Aorta (tissue), 5 donors: ENCODE results near the gene SYT3. TPM values are rescaled to one million over a fixed set of nuclear protein-coding genes. Genes with fewer than 3 reads are reported as not detected.

Experiments used
- ATAC-seq: fragments of 200-7000 bp; cut with Tn5 transposase; one replicate; pipeline ENCODE4 v1.9.1; 2022; ENCODE audit warnings: moderate library complexity; ENCODE audit not compliant: low FRiP score
- DNase-seq, 2 donors: peaks; one replicate each; pipeline ENCODE4 v3.0.0-alpha.2; 2020
- H3K27ac ChIP-seq, 2 donors: one replicate each; pipeline ENCODE4 v1.5.1; 2013; ENCODE audit warnings: low read length in 2 of 2, mild to moderate bottlenecking in 2 of 2, moderate library complexity in 2 of 2, control low read depth in 1 of 2, inconsistent platforms in 1 of 2, low read depth in 1 of 2
- H3K27me3 ChIP-seq, 2 donors: one replicate each; pipeline ENCODE4 v1.6.1; 2013; ENCODE audit warnings: control low read depth in 1 of 2, low read length in 1 of 2, mild to moderate bottlenecking in 1 of 2, moderate library complexity in 1 of 2; ENCODE audit not compliant: insufficient read depth in 2 of 2, control insufficient read depth in 1 of 2
- H3K36me3 ChIP-seq, 2 donors: one replicate each; pipeline ENCODE4 v1.6.1; 2013; ENCODE audit warnings: control low read depth in 1 of 2, low read length in 1 of 2, mild to moderate bottlenecking in 1 of 2; ENCODE audit not compliant: insufficient read depth in 2 of 2, control insufficient read depth in 1 of 2
- H3K4me1 ChIP-seq, 2 donors: one replicate each; pipeline ENCODE4 v1.6.1; 2013; ENCODE audit warnings: low read length in 2 of 2, control low read depth in 1 of 2, mild to moderate bottlenecking in 1 of 2, moderate library complexity in 1 of 2; ENCODE audit not compliant: insufficient read depth in 2 of 2, control insufficient read depth in 1 of 2
- H3K4me3 ChIP-seq, 2 donors: one replicate each; pipeline ENCODE4 v1.5.1; 2013; ENCODE audit warnings: low read length in 2 of 2, control low read depth in 1 of 2, mild to moderate bottlenecking in 1 of 2
- H3K9me3 ChIP-seq: one replicate; pipeline ENCODE4 v1.6.1; 2013; ENCODE audit warnings: mild to moderate bottlenecking, low read length; ENCODE audit not compliant: control insufficient read depth
- WGBS, 2 donors: extraction: QIAGEN DNeasy Blood & Tissue Kit; methylation state at CpG; one replicate each; pipeline ENCODE4 v1.1.7; 2013; 5-methylcytosine and 5-hydroxymethylcytosine counted together
- intact Hi-C, 2 donors: fragments of 100-400 bp; cut with DNase I; formaldehyde crosslinking; loops; one replicate each; pipeline versions ENCODE4 v1.14.2 to v1.15.0; 2022
- long read RNA-seq, 2 donors: library from polyadenylated mRNA; unstranded; transcript quantifications; one replicate each; pipeline ENCODE4 v2.0.0, GENCODE V29; 2020 to 2021
- polyA plus RNA-seq, 2 donors: library from polyadenylated mRNA; stranded (reverse); fragments of 200-250 nt; gene quantifications; one replicate each; pipeline ENCODE4 v1.2.3, GENCODE V29; 2013
- total RNA-seq, 2 donors: library from RNA; stranded (reverse); fragmentation: NEBNext Ultra II Directional; extraction: Animal tissue kit (Norgen Biotek cat#: 25700); gene quantifications; one replicate each; pipeline ENCODE4 v1.2.1, GENCODE V29; 2021
- donor health status: healthy with polysubstance abuse.
- donor health status: Bipolar disorder and iron deficiency.
- donor health status: DM: no; HTN: no; CAD: no.
- donor health status: DM: no; HTN: no; CAD: no.
- donor health status: DM: yes; HTN: yes; CAD: no.

The SYT3 gene, protein sequence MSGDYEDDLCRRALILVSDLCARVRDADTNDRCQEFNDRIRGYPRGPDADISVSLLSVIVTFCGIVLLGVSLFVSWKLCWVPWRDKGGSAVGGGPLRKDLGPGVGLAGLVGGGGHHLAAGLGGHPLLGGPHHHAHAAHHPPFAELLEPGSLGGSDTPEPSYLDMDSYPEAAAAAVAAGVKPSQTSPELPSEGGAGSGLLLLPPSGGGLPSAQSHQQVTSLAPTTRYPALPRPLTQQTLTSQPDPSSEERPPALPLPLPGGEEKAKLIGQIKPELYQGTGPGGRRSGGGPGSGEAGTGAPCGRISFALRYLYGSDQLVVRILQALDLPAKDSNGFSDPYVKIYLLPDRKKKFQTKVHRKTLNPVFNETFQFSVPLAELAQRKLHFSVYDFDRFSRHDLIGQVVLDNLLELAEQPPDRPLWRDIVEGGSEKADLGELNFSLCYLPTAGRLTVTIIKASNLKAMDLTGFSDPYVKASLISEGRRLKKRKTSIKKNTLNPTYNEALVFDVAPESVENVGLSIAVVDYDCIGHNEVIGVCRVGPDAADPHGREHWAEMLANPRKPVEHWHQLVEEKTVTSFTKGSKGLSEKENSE
- under 1 TPM; 0.45 to 0.55 TPM for total RNA-seq
- polyA plus RNA-seq: not detected
- long read RNA-seq, donor 1, partial matches to known transcripts: 0 of 2 reads
- long read RNA-seq, donor 1, other reads (novel, unspliced or antisense): 0 of 2 reads
- long read RNA-seq, donor 2: 0 reads

DNA sequence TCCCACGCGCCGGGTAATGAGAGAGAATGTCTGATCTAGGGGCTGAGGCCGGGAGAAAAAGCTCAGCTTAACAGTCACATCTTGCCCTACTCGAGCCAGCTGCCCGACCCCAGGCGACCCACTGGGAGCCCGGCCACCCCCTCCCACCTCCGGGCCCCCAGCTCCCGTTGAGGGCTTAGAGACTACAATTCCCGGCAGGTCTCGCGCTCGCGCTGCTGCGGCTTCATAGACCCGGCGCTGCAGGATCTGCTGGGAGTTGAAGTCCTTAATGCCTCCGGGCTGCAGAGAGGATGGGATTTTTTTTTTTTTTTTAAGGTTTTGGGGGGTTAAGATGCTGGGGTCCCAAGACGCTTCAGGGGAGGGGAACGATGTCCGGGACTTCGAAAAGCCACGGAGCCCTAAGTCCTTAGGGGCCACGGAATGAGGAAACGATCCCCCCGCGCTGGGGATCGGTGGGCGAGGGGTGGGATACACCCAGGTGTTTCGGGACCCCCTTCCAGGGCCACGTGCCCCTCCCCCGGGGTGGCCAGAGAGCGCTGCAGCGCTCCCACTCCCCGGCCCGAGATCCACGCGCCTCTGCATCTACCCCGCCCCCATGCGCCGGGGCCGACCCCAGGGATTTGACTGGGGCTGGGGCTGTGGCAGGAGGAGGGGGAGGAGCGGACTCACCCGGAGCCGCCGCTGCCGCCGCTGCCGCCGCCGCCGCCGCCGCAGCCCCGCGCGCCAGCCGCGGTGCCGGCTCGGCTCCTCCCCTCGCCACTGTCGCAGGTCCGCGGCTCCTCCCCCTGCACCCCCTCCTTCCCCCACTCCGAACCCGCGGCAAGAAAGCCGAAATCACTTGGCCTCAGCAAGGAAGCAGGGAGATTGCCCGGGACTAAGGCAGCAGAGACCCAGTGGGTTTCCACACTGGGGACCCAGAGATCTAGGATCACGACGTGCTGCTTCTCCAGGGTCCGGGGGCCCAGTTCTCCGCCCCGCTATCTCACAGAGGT is at the start of gene SYT3:
Gene SYT3 (minus strand): TSS at position 761 of the 992 bp plus-strand sequence. CDS start 2,470 bp downstream, outside the sequence.
- ATAC-seq (peak; percentile 57), DNase-seq (peak in 1 of 2 donors; percentile 82)
- Histone ChIP-seq H3K4me3 (no peak within 1 kb of the TSS), H3K36me3 (no peaks in the 10 kb centered on the region), H3K4me1 (no peaks in the 10 kb centered on the region), H3K9me3 (peaks cover 7% of the 10 kb centered on the region), H3K27me3 (peaks cover 0 to 1% of the 10 kb centered on the region in 2 donors), H3K27ac (no peak within 1 kb of the TSS)
- 3% methylated on average over 48 to 76 of the region's 76 CpGs for WGBS, 2 donors
- intact Hi-C loops: no loop called here

DNA sequence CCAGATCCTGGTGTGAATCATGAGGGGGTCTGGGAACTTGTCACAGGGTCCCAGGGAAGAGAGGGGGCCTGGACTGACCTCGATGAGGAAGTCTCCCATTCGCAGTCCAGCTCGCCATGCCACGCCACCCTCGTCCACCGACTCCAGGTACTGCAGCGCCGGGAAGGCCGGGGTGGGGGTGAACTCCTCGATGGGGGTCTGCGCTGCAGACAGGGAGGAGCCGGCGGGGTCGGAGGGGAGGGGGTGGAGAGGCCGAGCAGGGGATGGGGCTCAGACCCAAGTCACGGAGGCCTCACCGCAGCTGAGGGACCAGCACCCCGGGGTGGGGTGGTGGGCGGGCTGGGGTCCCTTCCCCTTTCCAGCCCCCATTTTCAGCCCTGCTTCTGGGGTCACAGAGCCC is 49.1 kb upstream of the SYT3 start:
- WGBS, 2 donors: 62 to 80% methylated on average over 10 to 19 of the region's 19 CpGs
- no peak overlapping the region for H3K27ac ChIP-seq

DNA sequence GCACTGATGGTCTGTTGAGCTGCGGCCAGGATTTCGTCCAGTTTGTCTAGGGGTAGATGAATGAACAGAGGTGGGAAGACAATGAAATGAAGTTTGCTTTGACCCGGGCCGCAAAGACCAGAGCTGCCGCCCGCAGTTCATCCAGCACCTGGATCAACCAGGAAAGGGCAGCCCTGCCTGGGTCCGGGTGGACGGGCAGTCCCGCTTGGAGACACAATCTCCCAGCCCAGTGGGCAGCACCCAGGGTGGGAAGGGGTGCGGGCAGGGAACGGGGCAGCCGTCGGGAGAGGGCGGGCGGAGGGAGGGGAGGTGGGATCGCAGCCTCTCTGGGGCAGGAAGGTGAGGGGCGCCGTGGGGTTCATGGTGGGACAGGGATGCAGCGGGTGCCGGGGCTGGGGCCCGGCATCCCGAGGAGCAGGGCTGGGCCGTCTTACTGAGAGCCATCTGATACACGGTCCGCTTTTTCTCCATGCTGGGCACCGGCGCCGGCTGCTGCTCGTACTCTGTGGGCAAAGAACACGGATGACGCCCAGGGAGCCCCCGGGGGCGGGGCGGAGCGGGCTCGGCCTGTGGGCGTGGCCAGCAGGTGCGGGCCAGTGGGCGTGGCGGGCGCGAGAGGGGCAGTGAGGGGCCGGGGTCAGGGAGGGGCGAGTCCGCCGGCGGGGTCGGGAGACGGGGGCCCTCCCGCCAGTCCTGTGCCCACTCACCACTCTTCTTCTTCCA is 46.8 kb upstream of the SYT3 start:
- H3K4me1 ChIP-seq: no peaks in the 10 kb centered on the region
- no peak overlapping the region for H3K4me3 ChIP-seq
- DNase-seq (no peak), ATAC-seq (no peak)
- H3K9me3 ChIP-seq: no peaks in the 10 kb centered on the region
- H3K36me3 ChIP-seq: no peaks in the 10 kb centered on the region
- WGBS, 2 donors: 38 to 41% methylated on average over 35 to 50 of the region's 50 CpGs
- H3K27me3 ChIP-seq: no peaks in the 10 kb centered on the region
- H3K27ac ChIP-seq: no peak overlapping the region
- intact Hi-C loops: no loop called here

More for the DNA sequence above, 49.1 kb upstream of the SYT3 start:
- no peak for ATAC-seq
- intact Hi-C loops: no loop called here
- no peaks in the 10 kb centered on the region for H3K9me3 ChIP-seq
- no peak overlapping the region for H3K4me3 ChIP-seq
- no peak for DNase-seq
- no peaks in the 10 kb centered on the region for H3K36me3 ChIP-seq
- H3K27me3 ChIP-seq: no peaks in the 10 kb centered on the region
- H3K4me1 ChIP-seq: no peaks in the 10 kb centered on the region

DNA sequence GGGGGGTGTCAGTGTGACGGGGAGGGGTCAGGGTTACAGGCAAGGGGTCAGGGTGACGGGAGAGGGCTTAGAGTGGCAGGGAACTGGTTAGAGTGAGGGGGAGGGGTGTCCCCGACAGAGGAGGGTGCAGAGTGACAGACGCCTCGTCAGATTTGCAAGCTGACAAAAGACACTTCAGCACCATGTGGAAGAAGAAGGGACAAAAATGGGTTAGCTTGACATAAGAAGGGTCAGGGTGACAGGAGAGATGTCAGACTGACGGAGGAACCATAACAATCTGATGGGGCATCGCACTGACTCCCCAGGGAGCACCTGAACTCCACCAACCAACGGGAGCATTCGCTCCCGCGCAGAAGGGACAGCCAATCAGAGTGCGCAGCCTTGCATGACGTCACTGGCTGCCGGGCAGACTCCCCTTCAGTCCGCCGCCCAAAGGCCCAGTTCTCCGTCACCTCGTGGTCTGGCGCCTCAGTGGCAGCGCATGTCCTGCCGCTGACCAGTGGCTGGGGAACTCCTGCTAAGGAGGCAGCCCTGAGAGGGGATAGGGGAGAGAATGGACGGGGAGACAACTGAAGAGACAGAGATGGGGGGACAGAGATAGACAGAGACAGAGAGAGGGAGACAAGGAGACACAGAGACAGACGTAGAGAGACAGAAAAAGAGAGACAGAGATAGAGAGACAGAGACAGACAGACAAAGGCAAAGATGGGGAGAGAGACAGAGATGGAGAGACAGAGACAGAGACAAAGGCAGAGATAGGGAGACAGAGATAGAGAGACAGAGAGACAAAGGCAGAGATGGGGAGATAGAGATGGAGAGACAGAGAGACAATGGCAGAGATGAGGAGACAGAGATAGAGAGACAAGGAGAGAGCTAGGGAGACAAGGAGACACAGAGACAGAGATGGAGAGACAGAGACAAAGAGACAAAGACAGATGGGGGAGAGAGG is 39.8 kb upstream of the SYT3 start:
- H3K4me3 ChIP-seq: no peak overlapping the region
- no peak overlapping the region for H3K27ac ChIP-seq
- DNase-seq (peak; percentile 88 to 92), ATAC-seq (peak; percentile 87)
- peaks cover 1% of the 10 kb centered on the region for H3K9me3 ChIP-seq
- H3K36me3 ChIP-seq: no peaks in the 10 kb centered on the region
- no peaks in the 10 kb centered on the region for H3K4me1 ChIP-seq
- intact Hi-C loops: no loop called here
- H3K27me3 ChIP-seq: no peaks in the 10 kb centered on the region
- WGBS, 2 donors: 10 to 11% methylated on average over 23 of the region's 23 CpGs

DNA sequence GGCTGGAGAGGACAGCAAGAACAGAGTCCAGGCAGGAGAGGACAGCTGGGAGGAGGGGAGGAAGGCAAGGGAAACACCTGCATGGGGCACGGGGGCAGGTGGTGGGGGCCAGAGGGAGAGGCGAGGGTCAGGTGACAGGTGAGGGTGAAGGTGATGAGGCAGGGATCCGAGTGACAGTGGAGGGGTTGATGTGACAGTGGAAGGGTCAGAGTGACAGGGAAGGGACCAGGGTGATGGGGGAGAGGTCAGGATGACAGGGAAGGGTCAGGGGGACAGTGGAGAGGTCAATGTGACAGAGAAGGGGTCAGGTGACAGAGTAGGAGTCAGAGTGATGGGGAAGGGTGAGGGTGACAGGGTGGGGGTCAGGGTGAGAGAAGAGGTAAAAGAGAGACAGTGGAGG is 38.6 kb upstream of the SYT3 start:
- Histone ChIP-seq H3K27ac (no peak overlapping the region), H3K9me3 (peaks cover 1% of the 10 kb centered on the region), H3K4me3 (no peak overlapping the region), H3K36me3 (no peaks in the 10 kb centered on the region), H3K27me3 (no peaks in the 10 kb centered on the region), H3K4me1 (no peaks in the 10 kb centered on the region)
- no peak for ATAC-seq
- whole genome bisulfite sequencing, 2 donors: 44 to 57% methylated on average over 3 of the region's 3 CpGs
- intact Hi-C loops: no loop called here
- DNase-seq: no peak

DNA sequence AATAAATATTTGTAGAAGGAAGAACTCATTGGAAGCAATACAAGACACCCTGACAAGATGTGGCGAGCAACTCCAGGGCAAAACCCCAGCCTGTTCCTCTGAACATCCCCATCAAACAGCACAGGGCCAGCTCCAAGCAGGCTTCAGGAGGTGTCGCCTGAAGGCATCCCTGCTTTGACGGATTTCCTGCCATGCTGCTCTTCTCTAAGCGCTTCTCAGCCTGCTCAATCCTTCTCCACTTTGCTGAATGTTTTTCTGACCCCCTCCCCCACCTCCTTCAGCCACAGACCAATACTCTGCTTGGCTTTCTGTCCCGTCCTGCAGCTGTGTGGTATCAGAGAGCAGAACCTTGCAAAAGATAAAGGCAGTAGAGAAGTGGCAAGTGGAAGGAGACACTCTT is 38.0 kb upstream of the SYT3 start:
- Histone ChIP-seq H3K36me3 (no peaks in the 10 kb centered on the region), H3K9me3 (peaks cover 1% of the 10 kb centered on the region), H3K27me3 (no peaks in the 10 kb centered on the region), H3K4me1 (no peaks in the 10 kb centered on the region), H3K4me3 (no peak overlapping the region), H3K27ac (no peak overlapping the region)
- WGBS, 2 donors: 66 to 73% methylated on average over 5 of the region's 5 CpGs
- intact Hi-C loops: no loop called here
- no peak for ATAC-seq
- no peak for DNase-seq

DNA sequence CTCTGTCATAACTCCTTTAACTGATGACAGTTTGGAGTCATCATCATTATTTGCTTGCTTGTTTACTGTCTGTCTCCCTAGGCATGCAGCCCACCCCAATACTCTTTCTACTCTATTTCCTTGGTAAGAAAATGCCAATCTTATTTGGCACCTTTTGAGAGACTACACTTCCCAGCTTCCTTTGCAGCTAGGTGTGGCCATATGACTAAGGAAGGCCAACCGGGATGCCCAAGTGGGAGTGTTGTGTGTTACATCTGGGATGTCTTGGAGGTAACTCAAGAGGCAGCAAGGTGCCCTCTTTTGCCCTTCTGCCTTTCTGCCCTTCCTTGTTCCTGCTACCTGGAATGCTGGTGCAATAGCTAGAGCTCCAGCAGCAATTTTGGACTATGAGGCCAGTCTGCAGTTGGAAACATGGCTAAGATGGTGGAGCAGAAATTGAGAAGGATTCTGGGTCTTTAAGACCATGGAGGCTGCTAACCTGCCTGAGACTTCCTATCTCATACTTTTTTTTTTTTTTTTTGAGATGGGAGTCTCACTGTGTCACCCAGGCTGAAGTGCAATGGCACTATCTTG is 37.0 kb upstream of the SYT3 start:
- Histone ChIP-seq H3K9me3 (peaks cover 1% of the 10 kb centered on the region), H3K27me3 (no peaks in the 10 kb centered on the region), H3K27ac (no peak overlapping the region), H3K4me3 (no peak overlapping the region), H3K4me1 (no peaks in the 10 kb centered on the region), H3K36me3 (no peaks in the 10 kb centered on the region)
- ATAC-seq (no peak), DNase-seq (no peak)
- WGBS, 2 donors: 63 to 77% methylated on average over 1 of the region's 1 CpG
- intact Hi-C loops: no loop called here
